ENCODE measurements around the gene HYDIN.

Gene HYDIN

GRCh38 chr16:70764632-70765031 lies 465.9 kb downstream of the HYDIN start:
- no peak for DNase-seq (ENCODE audit: low read depth)

GRCh38 chr16:70760221-70760620 lies 470.3 kb downstream of the HYDIN start:
- no peak for DNase-seq (ENCODE audit: low read depth)

- DNase-seq (ENCODE audit: low read depth): no peak
Measured at GRCh38 chr16:70759666-70760065, 470.9 kb downstream of the HYDIN start.

- DNase-seq (ENCODE audit: low read depth): no peak
Measured at GRCh38 chr16:70758786-70759185, 471.7 kb downstream of the HYDIN start.

Measured in activated T-helper 9 cell treated with anti-CD3 and anti-CD28 coated beads, Interleukin-2, amount 50 U/mL, for 16 hours (primary cell).